ENCODE results near the gene NPAS3. TPM values are rescaled to one million over a fixed set of nuclear protein-coding genes. Genes with fewer than 3 reads are reported as not detected.

Gene NPAS3
- total RNA-seq, 4 donors from 2014 or later, result 4.0 to 12.2 (median 5.6) TPM

- no peak for TF ChIP-seq CTCF (IDR thresholded peaks at IDR 0.05)
- no peak for TF ChIP-seq POLR2A (IDR thresholded peaks at IDR 0.05)
- WGBS, 2 donors, result 91 to 92% methylated on average over 4 of the region's 4 CpGs
These were observed 529.3 kb downstream of the NPAS3 start for GRCh38 chr14:33467971-33468370.

DNA sequence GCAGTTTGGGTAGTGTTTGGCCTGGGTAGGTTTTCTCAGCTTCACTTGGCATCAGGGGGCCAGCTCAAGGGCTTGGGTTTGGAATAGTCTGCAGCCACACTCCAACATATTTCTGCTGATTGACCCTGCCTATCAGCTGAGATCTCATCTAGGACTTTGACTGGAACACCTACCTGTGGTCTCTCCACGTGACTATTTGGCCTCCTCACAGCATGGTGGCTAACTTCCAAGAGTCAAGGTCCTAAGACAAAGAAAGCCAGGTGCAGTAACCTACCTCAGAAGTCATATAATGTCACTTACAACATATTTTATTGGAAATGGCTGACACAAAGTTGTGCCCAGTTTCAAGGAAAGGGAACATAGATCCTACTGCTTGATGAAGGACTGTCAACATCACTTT lies 531.2 kb downstream of the NPAS3 start:
- intact Hi-C loops (cut with DNase I), result no loop called here
- no peak overlapping the region for H3K4me3 ChIP-seq (replicated peaks in 1 of 3)
- H3K27me3 ChIP-seq, result no peaks in the 10 kb centered on the region
- no peak for DNase-seq
- no peak for TF ChIP-seq POLR2A (IDR thresholded peaks at IDR 0.05)
- TF ChIP-seq CTCF (IDR thresholded peaks at IDR 0.05), result no peak
- no peaks in the 10 kb centered on the region for H3K36me3 ChIP-seq
- no peaks in the 10 kb centered on the region for H3K9me3 ChIP-seq
- WGBS, 2 donors, result 71 to 76% methylated on average over 1 of the region's 1 CpG
- H3K4me1 ChIP-seq, result no peaks in the 10 kb centered on the region
- no peak overlapping the region for H3K27ac ChIP-seq

More at GRCh38 chr14:33467971-33468370, 529.3 kb downstream of the NPAS3 start:
- H3K4me1 ChIP-seq, result no peaks in the 10 kb centered on the region
- H3K9me3 ChIP-seq, result no peaks in the 10 kb centered on the region
- H3K27me3 ChIP-seq, result no peaks in the 10 kb centered on the region
- H3K27ac ChIP-seq, result no peak overlapping the region
- intact Hi-C loops (cut with DNase I), result no loop called here
- DNase-seq, result no peak
- H3K36me3 ChIP-seq, result no peaks in the 10 kb centered on the region
- H3K4me3 ChIP-seq (replicated peaks in 1 of 3), result no peak overlapping the region

GRCh38 chr14:33471776-33472175 lies 533.1 kb downstream of the NPAS3 start:
- no peaks in the 10 kb centered on the region for H3K27me3 ChIP-seq
- WGBS, 2 donors, result 95 to 98% methylated on average over 6 of the region's 6 CpGs
- H3K4me1 ChIP-seq, result no peaks in the 10 kb centered on the region
- no peak overlapping the region for H3K4me3 ChIP-seq (replicated peaks in 1 of 3)
- TF ChIP-seq POLR2A (IDR thresholded peaks at IDR 0.05) (no peak), CTCF (IDR thresholded peaks at IDR 0.05) (no peak)
- H3K9me3 ChIP-seq, result no peaks in the 10 kb centered on the region
- no peak overlapping the region for H3K27ac ChIP-seq
- intact Hi-C loops (cut with DNase I), result no loop called here
- no peaks in the 10 kb centered on the region for H3K36me3 ChIP-seq
- no peak for DNase-seq

- intact Hi-C loops (cut with DNase I), result no loop called here
- Histone ChIP-seq H3K27ac (no peak overlapping the region), H3K9me3 (no peaks in the 10 kb centered on the region), H3K36me3 (no peaks in the 10 kb centered on the region), H3K27me3 (no peaks in the 10 kb centered on the region), H3K4me1 (peaks cover 6 to 9% of the 10 kb centered on the region in 2 donors), H3K4me3 (replicated peaks in 1 of 3) (no peak overlapping the region)
- peak in 4 of 6 experiments; percentile 20 to 40 (median 28) for TF ChIP-seq CTCF (IDR thresholded peaks at IDR 0.05)
- no peak for TF ChIP-seq POLR2A (IDR thresholded peaks at IDR 0.05)
- 70 to 73% methylated on average over 4 of the region's 4 CpGs for WGBS, 2 donors
- DNase-seq, result peak; percentile 62 to 65
These were observed 536.9 kb downstream of the NPAS3 start for GRCh38 chr14:33475623-33476022.

DNA sequence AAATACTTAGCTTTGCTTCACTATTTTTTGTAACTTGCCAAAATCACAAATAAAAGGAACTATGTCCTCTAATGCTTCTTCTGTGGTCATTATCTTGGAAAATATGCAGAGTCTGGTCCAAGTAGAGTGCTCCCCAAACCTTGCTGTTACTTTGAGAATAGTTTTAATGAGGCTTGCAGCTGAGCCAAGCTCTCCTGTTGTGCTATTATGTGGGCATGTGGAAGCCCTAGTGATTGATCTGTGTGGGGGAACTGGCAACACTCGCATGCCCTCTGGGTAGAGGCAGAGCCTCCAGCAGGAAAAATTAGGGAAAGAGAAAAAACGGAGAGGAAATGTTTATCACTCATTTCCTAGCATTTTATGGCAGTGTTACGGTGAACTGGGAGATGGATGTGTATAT lies 539.1 kb downstream of the NPAS3 start:
- WGBS, 2 donors, result 61 to 76% methylated on average over 3 of the region's 3 CpGs
- intact Hi-C loops (cut with DNase I), result no loop called here
- Histone ChIP-seq H3K9me3 (no peaks in the 10 kb centered on the region), H3K36me3 (no peaks in the 10 kb centered on the region), H3K27ac (no peak overlapping the region), H3K27me3 (no peaks in the 10 kb centered on the region), H3K4me1 (peaks cover 6 to 9% of the 10 kb centered on the region in 2 donors), H3K4me3 (replicated peaks in 1 of 3) (no peak overlapping the region)
- TF ChIP-seq POLR2A (IDR thresholded peaks at IDR 0.05), result no peak
- TF ChIP-seq CTCF (IDR thresholded peaks at IDR 0.05), result no peak
- no peak for DNase-seq
